Measurements from ENCODE around the gene CAMK2G. TPM values are rescaled to one million over a fixed set of nuclear protein-coding genes. Genes with fewer than 3 reads are reported as not detected.
A peak's percentile ranks its signal among the peaks of the same experiment; 100 is the strongest.

The CAMK2G gene
- total RNA-seq, 1 donor from 2014 or later, result 48.9 TPM

DNA sequence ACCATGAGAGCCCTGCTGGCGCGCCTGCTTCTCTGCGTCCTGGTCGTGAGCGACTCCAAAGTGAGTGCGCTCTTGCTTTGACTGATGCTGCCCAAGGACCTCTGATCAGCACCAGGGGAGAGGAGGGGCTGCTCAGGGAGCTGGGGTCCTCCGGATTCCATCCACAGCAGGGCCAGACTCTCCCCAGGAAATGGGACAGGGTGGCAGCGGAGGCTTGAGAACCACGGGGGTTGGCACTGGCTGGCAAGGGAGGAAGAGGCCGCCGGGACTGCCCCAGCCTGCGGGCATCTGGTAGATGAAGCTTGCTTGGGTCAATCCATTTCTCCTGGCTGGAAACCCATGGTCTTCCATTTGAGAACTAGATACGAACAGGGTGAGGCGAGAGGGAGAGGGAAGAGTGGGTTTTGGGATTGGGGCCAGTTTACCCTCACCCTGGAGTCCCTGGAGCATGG is 37.2 kb upstream of the CAMK2G start:
- H3K27ac ChIP-seq, result peak overlapping the region; percentile 67
- H3K36me3 ChIP-seq, result peaks cover 0 to 5% of the 10 kb centered on the region in 2 donors
- intact Hi-C loops (cut with DNase I), result no loop called here
- peak overlapping the region; percentile 50 to 67 for H3K4me3 ChIP-seq
- no peaks in the 10 kb centered on the region for H3K27me3 ChIP-seq
- DNase-seq (ENCODE audit: extremely low spot score in 2 of 2), result no peak
- TF ChIP-seq POLR2A (IDR thresholded peaks at IDR 0.05), result no peak
- no peak for TF ChIP-seq POLR2AphosphoS5 (IDR thresholded peaks at IDR 0.05; ENCODE audit: insufficient read depth in 1 of 2, low read depth in 1 of 2)
- TF ChIP-seq, protein P1, sequence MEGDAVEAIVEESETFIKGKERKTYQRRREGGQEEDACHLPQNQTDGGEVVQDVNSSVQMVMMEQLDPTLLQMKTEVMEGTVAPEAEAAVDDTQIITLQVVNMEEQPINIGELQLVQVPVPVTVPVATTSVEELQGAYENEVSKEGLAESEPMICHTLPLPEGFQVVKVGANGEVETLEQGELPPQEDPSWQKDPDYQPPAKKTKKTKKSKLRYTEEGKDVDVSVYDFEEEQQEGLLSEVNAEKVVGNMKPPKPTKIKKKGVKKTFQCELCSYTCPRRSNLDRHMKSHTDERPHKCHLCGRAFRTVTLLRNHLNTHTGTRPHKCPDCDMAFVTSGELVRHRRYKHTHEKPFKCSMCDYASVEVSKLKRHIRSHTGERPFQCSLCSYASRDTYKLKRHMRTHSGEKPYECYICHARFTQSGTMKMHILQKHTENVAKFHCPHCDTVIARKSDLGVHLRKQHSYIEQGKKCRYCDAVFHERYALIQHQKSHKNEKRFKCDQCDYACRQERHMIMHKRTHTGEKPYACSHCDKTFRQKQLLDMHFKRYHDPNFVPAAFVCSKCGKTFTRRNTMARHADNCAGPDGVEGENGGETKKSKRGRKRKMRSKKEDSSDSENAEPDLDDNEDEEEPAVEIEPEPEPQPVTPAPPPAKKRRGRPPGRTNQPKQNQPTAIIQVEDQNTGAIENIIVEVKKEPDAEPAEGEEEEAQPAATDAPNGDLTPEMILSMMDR (IDR thresholded peaks at IDR 0.05), result no peak
- peaks cover 64% of the 10 kb centered on the region for H3K4me1 ChIP-seq
- no peaks in the 10 kb centered on the region for H3K9me3 ChIP-seq

DNA sequence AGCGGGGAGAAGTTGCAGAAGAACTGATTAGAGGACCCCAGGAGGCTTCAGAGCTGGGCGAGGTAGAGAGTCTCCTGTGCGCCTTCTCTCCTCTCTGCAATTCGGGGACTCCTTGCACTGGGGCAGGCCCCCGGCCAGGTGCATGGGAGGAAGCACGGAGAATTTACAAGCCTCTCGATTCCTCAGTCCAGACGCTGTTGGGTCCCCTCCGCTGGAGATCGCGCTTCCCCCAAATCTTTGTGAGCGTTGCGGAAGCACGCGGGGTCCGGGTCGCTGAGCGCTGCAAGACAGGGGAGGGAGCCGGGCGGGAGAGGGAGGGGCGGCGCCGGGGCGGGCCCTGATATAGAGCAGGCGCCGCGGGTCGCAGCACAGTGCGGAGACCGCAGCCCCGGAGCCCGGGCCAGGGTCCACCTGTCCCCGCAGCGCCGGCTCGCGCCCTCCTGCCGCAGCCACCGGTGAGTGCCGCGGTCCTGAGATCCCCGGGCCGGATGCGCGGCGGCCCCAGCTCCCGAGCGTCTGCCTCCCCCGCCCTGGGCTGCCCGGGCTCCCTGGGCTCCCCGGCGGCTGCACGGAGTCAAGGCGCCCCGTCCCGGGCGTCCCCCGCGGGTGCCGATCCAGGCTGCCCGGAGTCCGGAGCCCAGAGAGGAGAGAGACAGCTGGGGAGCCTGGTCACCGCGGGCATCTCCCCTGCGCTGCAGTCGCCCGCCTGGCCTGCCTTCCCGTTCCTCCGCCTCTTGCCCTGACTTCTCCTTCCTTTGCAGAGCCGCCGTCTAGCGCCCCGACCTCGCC is 36.6 kb upstream of the CAMK2G start, which contains the start of gene PLAU:
PLAU (plus strand) TSS at position 369 of the 789 bp plus-strand sequence. CDS start 424 bp downstream, outside the sequence.
- H3K9me3 ChIP-seq, result no peaks in the 10 kb centered on the region
- peak within 1 kb of the TSS; percentile 50 to 67 for H3K4me3 ChIP-seq
- intact Hi-C loops (cut with DNase I), result no loop called here
- peak within 1 kb of the TSS; percentile 67 for H3K27ac ChIP-seq
- no peak for DNase-seq (ENCODE audit: extremely low spot score in 2 of 2)
- TF ChIP-seq POLR2A (IDR thresholded peaks at IDR 0.05), result peak in 1 of 2 donors; percentile 19
- TF ChIP-seq POLR2AphosphoS5 (IDR thresholded peaks at IDR 0.05; ENCODE audit: insufficient read depth in 1 of 2, low read depth in 1 of 2), result no peak
- H3K27me3 ChIP-seq, result no peaks in the 10 kb centered on the region
- peaks cover 67% of the 10 kb centered on the region for H3K4me1 ChIP-seq
- no peaks in the 10 kb centered on the region for H3K36me3 ChIP-seq

DNA sequence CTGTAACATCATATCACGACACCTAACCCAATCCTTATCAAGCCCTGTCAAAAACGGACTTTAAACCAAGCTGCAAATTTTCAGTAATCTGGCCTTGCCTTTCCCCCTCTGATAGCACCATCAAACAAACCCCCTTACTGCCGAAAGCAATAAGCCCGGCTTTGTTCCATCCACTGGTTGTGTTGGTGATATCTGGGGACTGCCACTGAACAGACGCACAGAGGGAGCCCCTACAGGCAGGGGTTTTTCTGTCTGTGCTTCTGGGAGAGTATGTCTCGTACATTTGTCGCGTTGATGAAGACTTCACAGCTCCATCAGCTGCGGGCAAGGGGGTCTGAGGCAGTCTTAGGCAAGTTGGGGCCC is 36.0 kb upstream of the CAMK2G start:
- intact Hi-C loops (cut with DNase I), result no loop called here
- Histone ChIP-seq H3K27ac (peak overlapping the region; percentile 67), H3K27me3 (no peaks in the 10 kb centered on the region), H3K9me3 (no peaks in the 10 kb centered on the region), H3K36me3 (no peaks in the 10 kb centered on the region), H3K4me1 (peaks cover 71% of the 10 kb centered on the region), H3K4me3 (peak overlapping the region; percentile 50 to 67)
- TF ChIP-seq POLR2A (IDR thresholded peaks at IDR 0.05) (no peak), POLR2AphosphoS5 (IDR thresholded peaks at IDR 0.05; ENCODE audit: insufficient read depth in 1 of 2, low read depth in 1 of 2) (no peak)
- TF ChIP-seq, protein P1 (IDR thresholded peaks at IDR 0.05), result no peak
- no peak for DNase-seq (ENCODE audit: extremely low spot score in 2 of 2)

DNA sequence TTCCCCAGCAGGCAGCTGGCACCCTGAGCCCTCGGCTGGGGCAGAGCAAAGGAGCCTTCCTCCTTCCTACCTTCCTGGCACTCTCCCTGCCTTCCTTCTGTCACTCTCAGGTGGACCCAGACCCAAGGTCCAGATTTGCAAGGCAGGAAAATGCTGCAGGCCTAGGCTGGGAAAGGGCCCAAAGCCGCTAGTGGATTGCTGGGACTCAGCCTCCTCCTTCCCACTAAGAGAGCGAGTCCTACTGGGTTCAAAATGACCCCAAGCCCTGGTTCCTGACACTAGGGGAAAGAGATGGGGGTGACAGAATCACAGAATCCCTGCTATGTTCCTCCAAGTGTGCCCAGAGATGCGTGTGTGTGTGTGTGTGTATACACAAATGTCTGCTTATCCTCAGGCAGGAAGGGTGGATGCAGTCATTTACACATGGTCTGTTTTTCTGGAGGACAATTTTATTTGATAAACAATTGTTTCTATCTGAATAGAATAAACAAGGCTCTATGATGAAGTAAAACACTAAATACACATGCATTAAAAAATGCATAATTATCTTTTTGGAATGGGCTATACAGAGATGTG is 35.3 kb upstream of the CAMK2G start:
- no peaks in the 10 kb centered on the region for H3K36me3 ChIP-seq
- intact Hi-C loops (cut with DNase I), result no loop called here
- H3K27me3 ChIP-seq, result no peaks in the 10 kb centered on the region
- TF ChIP-seq, protein P1 (IDR thresholded peaks at IDR 0.05), result no peak
- TF ChIP-seq POLR2A (IDR thresholded peaks at IDR 0.05) (no peak), POLR2AphosphoS5 (IDR thresholded peaks at IDR 0.05; ENCODE audit: insufficient read depth in 1 of 2, low read depth in 1 of 2) (no peak)
- no peak for DNase-seq (ENCODE audit: extremely low spot score in 2 of 2)
- peaks cover 71% of the 10 kb centered on the region for H3K4me1 ChIP-seq
- H3K27ac ChIP-seq, result peak overlapping the region; percentile 67
- H3K4me3 ChIP-seq, result no peak overlapping the region
- H3K9me3 ChIP-seq, result no peaks in the 10 kb centered on the region

DNA sequence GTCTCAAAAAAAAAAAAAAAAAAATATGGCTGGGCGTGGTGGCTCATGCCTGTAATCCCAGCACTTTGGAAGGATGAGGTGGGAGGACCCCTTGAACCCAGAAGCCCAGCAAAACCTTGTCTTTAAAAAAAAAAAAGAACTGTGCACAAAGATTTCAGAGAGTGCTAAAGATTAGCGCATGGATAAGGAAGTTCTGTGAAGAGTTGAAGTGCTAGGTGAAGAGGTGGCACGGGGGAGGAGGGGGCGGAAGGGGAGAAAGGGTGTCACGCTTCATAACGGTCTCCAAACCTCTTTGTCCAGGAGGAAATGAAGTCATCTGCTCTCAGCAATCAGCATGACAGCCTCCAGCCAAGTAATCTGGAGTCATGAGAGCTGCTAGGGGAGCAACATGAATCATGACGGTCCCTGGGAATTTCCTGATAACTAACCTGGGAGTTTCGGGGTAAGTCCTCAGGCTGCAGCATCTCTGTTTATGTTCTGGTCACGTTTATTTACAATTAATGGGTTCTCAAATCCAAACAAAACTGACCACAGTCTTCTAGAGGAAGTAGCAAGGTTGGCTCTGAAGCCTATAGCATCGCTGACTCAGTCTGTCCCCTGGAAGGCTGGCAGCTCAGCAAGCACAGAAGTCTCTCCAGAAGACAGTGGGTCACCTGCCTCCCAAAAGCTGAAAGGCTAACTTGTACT is 34.6 kb upstream of the CAMK2G start:
- peak overlapping the region; percentile 91 for H3K27ac ChIP-seq
- intact Hi-C loops (cut with DNase I), result no loop called here
- peaks cover 71% of the 10 kb centered on the region for H3K4me1 ChIP-seq
- H3K9me3 ChIP-seq, result no peaks in the 10 kb centered on the region
- H3K36me3 ChIP-seq, result no peaks in the 10 kb centered on the region
- peak in 1 of 2 donors; percentile 46 for TF ChIP-seq POLR2AphosphoS5 (IDR thresholded peaks at IDR 0.05; ENCODE audit: insufficient read depth in 1 of 2, low read depth in 1 of 2)
- TF ChIP-seq, protein P1 (IDR thresholded peaks at IDR 0.05), result no peak
- no peak for DNase-seq (ENCODE audit: extremely low spot score in 2 of 2)
- no peak overlapping the region for H3K4me3 ChIP-seq
- no peaks in the 10 kb centered on the region for H3K27me3 ChIP-seq

All from vagina (tissue), 2 donors.